G401.6 (cell line): ENCODE measurements around the gene TM2D3.
"Not testable (repeated sequence)": the region's sequence is repeated elsewhere in the genome, so short reads cannot be mapped to it uniquely, and the experiment has no call there.

Experiments used
- FAIRE-seq: peaks from 2 replicates; lab custom pipeline; 2012; peaks lifted over from hg19 to GRCh38; lab: Jason Lieb, UNC

TM2D3 gene

DNA sequence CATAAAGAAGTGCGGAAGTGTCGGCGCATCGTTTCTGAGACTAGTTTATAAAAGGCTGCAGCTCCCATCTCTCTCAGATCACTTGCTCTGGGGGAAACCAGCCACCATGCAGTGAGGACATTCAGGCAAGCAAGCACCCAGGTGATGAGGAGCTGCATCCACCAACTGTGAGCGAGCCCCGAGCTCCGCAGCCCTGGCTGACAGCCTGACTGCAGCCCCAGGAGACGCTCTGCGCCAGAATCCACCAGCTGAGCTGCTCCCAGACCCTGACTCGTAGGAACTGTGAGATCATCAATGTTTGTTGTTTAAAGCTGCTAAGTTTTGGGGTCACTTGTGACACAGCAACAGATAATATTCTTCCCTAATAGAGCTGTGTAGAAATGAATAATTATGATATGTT, 5.0 kb upstream of the TM2D3 start:
- no peak for FAIRE-seq

DNA sequence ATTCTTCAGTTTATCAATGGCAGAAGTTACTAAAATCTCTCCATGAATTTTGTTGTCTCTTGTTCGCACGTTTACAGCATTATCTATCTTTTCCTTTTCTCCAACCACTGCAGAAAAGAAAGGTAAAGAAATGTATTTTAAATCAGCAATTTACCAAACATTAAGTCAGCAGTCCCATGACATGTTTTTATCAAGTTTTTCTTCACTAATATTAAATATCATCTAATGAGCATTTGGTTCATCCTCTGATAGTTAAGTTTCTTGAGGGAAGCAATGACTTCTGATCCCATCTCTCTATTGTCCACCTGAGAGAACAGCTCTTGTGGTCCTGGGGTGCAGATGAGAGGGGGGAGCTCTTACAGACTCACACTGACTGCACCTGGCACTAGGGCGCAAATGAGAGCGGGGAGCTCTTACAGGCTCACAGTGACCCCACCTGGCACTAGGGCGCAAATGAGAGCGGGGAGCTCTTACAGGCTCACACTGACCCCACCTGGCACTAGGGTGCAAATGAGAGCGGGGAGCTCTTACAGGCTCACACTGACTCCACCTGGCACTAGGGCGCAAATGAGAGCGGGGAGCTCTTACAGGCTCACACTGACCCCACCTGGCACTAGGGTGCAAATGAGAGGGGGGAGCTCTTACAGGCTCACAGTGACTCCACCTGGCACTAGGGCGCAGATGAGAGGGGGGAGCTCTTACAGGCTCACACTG, 2.6 kb upstream of the TM2D3 start:
- not testable (repeated sequence) for FAIRE-seq

DNA sequence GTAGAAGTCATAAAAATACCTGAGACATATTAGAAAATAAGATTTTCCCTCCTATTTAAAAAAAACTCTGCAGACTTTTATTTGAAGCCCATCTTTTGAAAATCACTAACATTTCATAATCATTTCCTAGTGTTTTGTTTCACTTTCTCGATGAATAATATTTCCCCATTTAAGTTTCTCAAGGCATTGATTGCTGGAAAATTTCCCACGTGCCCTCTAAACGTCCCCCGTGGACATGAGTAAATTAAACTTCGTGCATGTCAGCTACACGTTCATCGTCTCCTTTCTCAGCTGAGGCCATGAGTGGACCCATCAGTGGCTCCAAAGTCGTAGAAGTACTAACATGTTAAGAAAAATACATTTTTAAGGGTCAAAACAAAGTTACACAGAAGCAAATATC, 2.0 kb upstream of the TM2D3 start:
- no peak for FAIRE-seq

DNA sequence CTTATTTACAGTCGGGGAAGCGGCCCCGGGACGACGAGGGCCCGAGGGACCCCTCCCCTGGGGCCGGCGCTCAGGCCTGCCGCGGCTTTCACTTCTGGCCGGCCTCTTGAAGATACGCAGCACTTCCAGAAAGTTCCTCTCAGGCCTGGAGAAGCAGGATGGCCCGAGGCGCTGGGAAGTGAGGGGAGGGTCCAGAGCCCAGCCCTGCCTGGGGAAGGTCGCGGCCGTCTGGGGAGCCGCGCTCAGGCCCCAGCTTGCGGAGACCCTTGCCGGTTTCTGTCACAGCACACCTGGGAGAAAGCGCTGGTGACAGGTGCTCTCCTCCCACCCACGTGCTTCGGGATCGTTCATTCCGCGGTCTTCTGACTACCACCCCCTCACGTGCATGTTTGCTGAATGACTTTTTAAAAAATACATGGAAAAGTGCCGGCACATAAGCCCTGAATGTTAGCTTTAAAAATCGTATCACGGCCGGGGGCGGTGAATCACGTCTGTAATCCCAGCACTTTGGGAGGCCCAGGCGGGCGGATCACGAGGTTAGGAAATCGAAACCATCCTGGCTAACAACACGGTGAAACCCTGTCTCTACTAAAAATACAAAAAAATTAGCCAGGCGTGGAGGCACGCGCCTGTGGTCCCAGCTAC, 727 bp upstream of the TM2D3 start:
- no peak for FAIRE-seq

DNA sequence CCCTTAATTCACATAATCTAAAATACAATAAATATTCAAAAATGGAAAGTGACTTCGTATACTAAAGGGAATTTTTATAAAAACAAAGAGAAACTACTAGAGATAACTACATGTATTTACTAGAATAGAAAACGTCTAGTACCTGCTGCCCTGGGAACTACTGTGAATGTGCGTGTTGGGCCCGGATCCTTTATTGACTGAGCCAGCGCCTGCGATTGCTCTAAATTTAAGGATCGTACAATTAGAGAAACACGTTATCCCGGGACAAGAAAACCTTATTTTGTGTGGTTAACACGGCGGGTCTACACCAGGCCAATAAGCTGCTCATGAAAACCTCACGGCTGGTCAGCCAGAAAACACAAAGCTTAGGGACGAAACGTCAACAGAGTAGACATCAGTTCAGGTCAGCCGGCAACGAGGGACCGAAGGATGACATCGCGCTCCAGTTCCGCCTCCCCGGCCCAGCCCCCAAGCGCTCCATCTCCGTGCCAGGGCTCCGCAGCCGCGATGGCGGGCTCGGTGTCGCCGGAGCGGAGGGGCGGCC, 555 bp downstream of the TM2D3 start:
- FAIRE-seq: no peak

DNA sequence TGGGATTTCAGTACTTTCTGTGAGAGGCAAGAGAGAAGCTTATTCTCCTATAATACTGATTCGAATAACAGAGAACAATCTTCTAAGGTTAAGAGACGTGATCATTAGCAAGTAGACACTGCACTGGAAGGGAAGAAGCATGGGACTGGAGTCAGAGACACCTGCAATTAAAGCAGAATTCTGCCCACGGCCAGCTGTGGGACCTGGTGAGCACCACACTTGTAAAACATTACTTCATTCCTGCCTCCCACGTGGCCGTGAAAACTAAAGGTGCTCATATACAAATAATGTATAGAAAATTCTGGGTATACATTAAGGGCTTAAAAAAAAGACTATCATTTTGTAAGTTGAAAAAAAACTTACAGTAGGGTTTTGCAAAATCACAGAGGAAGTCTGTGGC, 2.0 kb downstream of the TM2D3 start:
- no peak for FAIRE-seq

DNA sequence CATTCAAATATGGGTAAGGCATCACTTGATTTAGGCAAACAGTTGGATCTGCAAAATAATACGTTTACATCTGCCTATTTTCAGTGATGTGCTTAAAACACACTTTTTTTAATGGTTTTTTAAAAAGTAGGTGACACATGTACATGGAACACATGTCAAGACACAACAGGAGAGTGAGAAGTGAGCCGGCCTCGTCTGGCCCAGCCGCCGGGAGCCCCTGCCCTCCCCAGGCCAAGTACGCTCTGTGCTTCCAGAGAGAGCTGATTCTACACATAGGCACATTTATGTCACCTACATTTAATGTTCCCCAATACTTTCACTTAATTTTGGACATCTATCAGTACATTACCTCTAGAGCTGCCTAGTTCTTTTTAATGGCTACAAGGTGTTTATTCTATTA, 3.8 kb downstream of the TM2D3 start:
- FAIRE-seq: no peak

DNA sequence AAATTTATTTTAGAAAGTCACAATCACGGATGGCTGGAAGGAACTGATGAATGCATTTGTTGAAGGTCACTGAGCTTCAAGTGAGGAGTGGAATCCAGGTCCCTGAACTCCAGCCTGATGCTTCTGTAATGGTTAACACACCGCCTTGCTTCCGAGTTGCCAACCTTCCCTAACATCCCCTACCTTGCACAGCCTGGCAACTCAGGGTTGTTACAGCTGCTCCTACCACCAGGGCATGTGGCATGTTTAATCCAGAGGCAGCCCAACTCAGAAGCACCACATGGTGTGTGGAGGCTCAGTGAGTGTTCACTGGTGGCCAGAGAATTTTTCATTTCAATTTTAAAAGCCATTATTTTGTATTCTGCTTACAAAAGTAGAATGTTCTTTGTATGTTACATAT, 4.9 kb downstream of the TM2D3 start:
- FAIRE-seq: no peak

DNA sequence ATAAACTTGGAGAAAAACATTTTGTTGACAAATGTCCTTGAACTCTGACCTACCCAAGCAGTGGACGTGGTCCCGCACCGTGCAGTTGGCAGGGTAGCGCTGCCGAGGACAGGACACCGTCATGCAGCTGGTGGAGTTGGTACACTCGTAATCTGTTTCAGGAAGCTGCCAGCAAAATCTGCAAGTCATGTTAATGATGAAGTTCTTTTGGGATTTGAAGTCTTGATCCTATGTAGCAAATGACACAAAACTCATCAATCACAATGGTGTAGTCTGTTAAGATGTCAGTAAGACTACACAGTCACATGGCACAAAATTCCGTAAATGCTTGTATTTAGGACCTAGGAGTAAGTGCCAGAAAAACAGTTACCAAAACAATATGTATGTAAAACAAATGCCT, 5.5 kb downstream of the TM2D3 start:
- FAIRE-seq: no peak

DNA sequence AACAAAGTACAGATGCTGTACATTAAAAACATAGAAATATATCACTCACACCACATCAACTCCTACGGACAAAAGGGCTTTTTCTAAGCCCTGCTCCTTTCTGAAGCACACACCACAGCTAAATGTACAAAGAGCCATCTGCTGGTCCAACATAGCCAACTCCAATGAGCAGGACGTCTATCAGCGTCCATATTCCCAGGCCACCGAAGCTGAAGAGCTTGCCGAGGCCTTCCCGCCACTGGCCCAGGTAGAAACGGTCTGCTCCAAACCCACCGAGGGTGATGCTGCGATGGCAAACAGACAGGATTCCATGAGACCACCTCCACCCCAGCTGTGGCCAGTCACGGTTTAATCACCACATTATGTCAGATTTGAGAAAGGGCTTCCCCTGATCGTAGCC, 9.8 kb downstream of the TM2D3 start:
- no peak for FAIRE-seq

DNA sequence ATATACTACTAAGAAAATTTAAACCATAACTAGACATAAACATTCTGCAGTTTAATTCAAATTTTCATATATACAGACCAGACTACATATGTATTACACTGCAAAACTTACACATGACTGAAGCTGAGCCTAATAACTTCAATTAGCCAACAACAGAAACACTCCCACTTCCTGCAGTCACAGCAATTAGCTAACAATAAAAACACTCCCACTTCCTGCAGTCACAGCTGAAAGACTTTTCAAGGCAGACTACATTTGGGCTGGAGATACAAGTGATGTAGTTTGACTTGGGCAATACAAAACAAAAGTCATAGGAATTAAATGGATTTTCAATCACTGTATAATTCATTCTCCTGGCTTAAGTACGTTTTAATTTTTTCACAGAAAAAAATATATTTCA, 10.3 kb downstream of the TM2D3 start:
- FAIRE-seq: no peak

DNA sequence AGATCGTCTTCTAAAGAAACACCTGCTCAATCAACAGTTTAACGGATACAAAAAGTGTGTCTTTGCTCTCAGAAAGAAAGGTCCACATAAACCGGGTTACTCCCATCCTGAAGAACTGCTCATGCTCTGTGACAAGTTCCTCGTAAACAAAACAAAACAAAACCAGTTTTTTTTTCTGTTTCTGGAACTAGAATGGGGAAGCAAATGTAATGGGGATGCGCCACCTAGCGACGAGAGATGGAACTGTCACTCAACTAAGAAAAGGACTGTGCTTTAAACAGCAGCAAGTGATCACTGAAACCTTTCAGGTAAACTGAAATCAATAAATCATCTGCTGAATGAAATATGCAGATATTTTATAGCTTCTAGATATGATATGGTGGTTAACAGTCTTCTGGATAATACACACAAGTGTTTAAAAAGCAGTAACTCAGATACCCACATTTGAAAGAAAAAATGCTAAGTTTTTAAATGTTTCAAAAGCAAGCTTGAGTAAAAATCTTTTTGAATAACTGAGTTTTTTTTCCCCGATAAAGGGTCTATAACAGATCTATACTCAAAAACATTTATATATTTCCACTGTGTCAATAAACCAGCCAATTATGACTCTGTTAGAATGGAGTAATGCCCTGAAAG, 10.9 kb downstream of the TM2D3 start:
- peak; percentile 84 for FAIRE-seq

DNA sequence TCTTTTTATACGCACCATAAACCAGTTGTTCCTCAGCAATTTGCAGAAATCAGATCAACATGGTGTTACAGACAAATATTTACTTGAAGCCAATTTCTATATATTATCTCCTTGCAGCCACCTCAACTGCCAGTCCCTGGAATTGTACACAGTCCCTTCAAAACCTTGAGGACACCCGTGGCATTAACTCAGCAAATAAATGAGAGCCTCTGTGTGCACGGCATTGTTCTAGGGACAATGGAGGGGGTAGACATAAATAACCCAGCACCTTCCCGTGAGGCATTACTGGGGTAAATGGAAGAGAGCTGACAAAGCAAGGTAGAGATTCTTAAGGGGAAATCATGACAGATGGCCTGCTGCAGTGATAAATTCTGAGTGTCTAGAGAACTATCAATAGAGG, 12.5 kb downstream of the TM2D3 start:
- FAIRE-seq: no peak

DNA sequence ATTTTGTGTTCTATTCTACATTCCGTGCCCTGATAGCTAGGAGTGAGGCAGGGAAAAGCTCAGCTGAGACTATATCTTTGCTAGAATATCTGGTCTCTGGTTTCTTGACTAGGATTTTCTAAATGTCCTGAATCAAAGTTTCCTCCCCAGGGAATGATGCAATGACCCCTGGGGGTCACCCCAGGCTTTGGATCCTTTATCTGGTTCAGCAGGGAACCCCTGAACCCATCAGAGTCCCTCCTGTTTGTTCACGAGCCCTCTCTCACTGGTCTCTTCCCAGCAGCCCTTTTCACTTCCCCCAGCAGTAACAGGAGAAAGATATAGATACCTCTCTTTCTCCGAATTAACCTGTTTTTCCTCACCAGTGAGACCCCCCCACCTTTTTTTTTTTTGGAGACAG, 14.3 kb downstream of the TM2D3 start:
- FAIRE-seq: no peak

DNA sequence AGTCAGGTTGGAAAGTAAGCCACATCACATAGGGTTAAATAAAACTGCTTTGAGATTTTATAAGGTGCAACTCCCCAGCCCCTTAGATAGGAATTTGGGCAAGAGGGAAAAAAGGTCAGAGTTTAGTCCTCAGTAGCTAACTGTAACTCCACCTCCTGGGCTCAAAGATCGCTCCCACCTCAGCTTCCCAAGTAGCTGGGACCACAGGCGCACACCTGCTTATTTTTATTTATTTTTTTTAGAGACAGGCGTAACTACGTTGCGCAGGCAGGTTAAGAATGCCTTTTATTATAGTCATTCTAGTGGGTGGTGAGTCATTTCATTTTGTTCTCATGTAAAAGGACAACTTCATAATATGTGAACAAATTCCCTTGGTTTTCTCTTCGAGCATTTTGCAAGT, 14.7 kb downstream of the TM2D3 start:
- no peak for FAIRE-seq

DNA sequence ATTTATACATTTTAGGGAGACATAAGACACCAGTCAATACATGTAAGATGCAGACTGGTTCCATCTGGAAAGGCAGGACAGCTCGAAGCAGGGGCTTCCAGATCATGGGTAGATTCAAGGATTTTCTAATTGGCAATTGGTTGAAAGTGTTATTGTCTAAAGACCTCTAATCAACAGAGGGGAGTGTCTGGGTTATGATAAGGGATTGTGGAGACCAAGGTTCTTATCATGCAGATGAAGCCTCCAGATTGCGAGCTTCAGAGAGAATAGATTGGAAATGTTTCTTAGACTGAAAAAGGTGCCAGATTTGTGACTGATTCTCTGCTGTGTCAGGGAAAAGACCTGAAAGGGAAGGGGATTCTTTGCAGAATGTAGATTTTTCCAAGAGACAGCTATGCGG, 15.1 kb downstream of the TM2D3 start:
- FAIRE-seq: no peak

DNA sequence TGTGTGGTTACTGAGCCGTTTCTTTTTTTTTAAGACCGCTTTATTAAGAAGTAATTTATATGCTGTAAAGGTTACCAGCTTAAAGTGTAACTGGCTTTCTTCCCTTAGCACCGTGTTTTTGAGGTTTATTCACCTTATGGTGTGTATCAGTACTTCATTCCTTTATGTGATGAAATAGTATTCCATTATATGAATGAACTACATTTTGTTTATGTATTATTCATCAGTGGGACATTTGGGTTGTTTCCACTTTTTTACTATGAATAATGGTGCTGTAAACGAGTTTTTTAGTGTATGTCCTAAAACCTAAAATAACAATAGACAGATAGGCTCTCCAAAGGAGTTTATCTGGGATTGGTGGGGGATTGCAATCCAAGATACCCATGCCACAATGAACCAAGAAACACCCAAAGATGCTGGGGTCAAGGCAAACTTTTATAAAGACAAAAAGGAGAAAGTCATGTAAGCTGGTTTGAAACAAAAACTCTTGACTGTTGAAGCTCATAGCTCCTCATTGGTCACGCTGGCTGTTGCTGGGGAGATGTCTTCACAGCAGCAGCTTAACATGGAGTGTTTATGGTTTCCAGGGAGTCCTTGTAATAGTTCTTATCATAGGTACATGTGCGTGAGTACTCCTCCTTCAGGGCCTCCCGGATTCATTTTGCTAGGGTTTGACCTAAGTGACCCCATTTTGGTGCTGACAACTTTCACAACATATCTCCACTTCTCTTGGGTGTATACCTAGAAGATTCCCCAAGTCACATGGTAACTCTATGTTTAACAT, 16.0 kb downstream of the TM2D3 start:
- FAIRE-seq: no peak

DNA sequence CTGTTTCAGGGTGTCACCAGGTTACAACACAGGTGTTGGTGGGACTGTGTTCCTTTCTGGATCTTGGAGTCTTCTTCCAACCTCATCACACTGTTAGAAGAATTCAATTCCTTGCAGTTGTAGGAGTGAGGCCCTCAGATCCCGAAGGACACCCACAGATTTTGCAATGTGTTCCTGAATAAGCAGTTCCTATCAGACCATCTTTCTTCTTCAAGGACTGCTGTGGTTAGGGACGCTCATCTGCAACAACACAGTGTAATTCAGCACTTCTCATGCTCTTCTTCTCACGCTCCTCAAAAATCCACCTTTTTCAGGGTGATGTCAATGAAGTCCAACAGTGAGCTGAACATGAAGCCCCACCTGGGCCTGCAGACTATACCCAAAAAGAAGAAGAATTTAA, 18.8 kb downstream of the TM2D3 start:
- no peak for FAIRE-seq

DNA sequence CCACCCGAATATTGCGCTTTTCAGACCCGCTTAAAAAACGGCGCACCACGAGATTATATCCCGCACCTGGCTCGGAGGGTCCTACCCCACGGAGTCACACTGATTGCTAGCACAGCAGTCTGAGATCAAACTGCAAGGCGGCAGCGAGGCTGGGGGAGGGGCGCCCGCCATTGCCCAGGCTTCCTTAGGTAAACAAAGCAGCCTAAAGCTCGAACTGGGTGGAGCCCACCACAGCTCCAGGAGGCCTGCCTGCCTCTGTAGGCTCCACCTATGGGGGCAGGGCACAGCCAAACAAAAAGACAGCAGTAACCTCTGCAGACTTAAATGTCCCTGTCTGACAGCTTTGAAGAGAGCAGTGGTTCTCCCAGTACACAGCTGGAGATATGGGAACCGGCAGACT, 25.5 kb downstream of the TM2D3 start:
- FAIRE-seq: not testable (repeated sequence)

DNA sequence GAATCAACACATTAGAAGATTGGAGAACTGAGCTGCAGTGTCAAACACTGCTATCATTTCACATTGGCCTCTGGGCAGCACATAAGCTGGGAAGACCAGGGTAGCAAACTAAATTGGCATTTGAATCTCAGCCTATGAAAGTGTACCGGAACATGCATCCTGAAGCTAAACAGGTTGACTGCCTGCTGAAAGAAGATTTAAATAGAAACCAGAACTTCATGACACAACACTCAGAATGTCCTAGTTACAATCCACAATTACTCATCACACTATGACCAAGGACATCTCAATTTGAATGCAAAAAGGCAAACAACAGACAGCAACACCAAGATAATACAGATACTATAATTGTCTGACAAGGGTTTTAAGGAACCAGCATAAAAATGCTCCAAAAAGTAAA, 26.2 kb downstream of the TM2D3 start:
- no peak for FAIRE-seq

DNA sequence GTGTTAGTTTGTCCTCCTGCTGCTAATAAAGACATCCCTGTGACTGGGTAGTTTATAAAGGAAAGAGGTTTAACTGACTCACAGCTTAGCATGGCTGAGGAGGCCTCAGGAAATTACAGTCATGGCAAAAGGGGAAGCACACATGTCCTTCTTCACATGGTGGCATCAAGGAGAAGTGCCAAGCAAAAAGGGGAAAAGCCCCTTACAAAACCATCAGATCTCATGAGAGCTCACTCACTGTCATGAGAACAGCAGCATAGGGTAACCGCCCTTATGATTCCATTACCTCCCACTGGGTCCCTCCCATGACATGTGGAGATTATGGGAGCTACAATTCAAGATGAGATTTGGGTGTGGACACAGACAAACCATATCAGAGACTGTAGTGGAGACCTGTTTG, 27.0 kb downstream of the TM2D3 start:
- FAIRE-seq: no peak

DNA sequence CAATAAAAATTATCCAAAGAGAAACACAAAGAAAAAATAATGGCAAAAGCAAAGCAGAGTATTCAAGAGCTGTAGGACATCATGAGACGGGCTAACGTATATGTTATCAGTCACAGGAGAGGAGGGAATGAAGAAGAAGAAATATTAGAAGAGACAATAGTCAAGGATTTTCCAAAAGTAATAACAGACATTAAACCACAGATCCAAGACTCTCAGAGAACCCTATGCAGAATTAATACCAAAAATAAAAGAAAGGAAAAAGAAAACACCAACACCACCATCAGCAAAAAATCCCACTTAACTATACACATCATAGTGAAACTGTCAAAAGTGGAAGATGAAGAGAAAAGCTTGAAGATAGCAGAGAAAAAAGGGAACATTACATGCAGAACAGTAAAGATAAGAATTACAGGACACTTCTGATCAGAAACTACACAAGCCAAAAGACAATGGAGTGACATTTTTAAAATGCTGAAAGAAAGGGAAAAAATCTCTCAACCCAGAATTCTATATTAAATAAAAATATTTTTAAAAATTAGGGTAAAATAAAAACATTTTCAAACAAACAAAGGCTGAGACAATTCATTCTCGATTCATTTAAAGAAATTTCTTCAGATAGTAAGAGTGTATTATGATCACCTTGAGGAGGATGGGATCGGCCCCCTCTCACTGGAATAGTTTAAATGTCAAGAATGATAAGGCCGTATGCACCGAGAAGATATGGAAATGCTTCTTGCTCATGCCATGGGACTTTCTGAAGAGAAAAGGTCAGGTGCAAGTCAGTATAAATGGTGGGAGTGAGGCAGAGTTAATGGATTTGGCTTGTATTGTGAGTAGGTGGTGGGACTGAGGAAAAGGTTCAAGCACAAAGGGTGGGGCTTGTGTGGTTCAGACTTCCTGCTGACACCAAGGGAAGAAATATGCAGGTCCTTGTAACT, 28.5 kb downstream of the TM2D3 start:
- FAIRE-seq: no peak
